Activated B cell treated with CpG ODN at 0.5 μM for 24 hours (primary cell): ENCODE results near the gene SAMD4A. TPM values are rescaled to one million over a fixed set of nuclear protein-coding genes. Genes with fewer than 3 reads are reported as not detected.
A peak's percentile ranks its signal among the peaks of the same experiment; 100 is the strongest.
"Not testable (repeated sequence)": the region's sequence is repeated elsewhere in the genome, so short reads cannot be mapped to it uniquely, and the experiment has no call there.

ENCODE experiments used
- ATAC-seq: fragments of 200-7000 bp; cut with Tn5 transposase; one replicate; pipeline ENCODE4 v1.10.0; 2021; ENCODE audit warnings: low read depth, mild to moderate bottlenecking, moderate library complexity
- CTCF ChIA-PET: fragments of 350-600 bp; sonication (Branson Sonifier 250); formaldehyde crosslinking; loops from one replicate; lab custom pipeline; 2021; ENCODE audit warnings: antibody characterized with exemption; lab: Charles Lee
- POLR2A ChIA-PET: fragments of 350-600 bp; sonication (Branson Sonifier 250); formaldehyde crosslinking; loops from one replicate; lab custom pipeline; 2021; ENCODE audit warnings: antibody characterized with exemption; lab: Charles Lee
- DNase-seq: peaks from one replicate; pipeline ENCODE4 v3.0.0; 2022
- H3K27ac Mint-ChIP-seq: one replicate; pipeline ENCODE4 v1.8.0; 2020; ENCODE audit warnings: mixed read lengths
- H3K27me3 Mint-ChIP-seq: one replicate; pipeline ENCODE4 v1.8.0; 2021; ENCODE audit warnings: mixed read lengths
- H3K36me3 Mint-ChIP-seq: one replicate; pipeline ENCODE4 v1.8.0; 2021; ENCODE audit warnings: low read depth, mixed read lengths
- H3K4me1 Mint-ChIP-seq: one replicate; pipeline ENCODE4 v1.8.0; 2021; ENCODE audit warnings: mixed read lengths
- H3K4me3 Mint-ChIP-seq: one replicate; pipeline ENCODE4 v1.8.0; 2020; ENCODE audit warnings: mild to moderate bottlenecking, mixed read lengths
- H3K9me3 Mint-ChIP-seq: one replicate; pipeline ENCODE4 v1.8.0; 2020; ENCODE audit warnings: mixed read lengths
- CTCF ChIP-seq: fragments of 200-600 bp; IDR thresholded peaks from one replicate; pipeline ENCODE4 v1.8.0; 2022; ENCODE audit warnings: antibody characterized with exemption, mild to moderate bottlenecking
- intact Hi-C: fragments of 100-400 bp; cut with micrococcal nuclease; formaldehyde crosslinking; loops from one replicate; pipeline ENCODE4 v1.15.1; 2024
- total RNA-seq: library from RNA; stranded (reverse); gene quantifications from 2 replicates; pipeline ENCODE4 v1.2.3, GENCODE V29; 2022

SAMD4A gene
- total RNA-seq, 1 donor from 2014 or later: 8.7 TPM

DNA sequence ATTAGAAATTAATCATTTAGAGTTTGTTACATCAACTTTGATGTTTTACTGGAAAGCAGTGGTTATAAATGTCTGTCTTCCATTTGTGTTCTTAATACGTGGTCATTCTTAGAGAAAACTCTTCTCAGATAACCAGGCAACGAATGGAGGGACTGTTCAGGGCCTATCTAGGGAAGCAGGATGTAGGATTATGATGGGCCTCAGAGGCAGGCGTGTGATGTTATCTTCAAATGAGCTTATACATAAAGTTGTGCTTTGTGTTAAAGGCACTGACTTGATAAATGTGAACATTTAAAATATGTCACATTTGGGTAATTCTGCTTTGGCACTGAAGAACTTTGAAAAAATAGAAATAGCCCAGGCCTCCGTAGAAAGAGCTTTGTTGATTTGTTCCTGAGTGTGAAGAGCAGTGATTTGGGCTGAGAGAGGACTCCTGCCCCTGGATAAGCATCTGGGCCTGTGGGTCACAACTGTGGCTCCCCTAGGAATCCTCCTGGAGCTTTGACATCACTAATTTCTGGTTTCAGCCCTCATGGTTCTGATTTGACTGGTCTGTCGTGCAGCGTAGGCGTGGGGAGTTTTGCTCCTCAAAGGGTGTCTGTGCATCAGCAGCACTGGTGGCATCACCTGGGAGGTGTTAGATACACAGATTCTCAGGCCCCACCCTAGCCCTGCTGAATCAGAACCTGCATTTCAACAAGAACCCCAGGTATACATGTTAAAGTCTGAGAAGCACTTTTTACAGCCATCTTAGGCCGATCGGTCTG lies 55.4 kb downstream of the SAMD4A start:
- Mint-ChIP-seq H3K27me3 (no peaks in the 10 kb centered on the region), H3K4me3 (no peak overlapping the region), H3K27ac (no peak overlapping the region), H3K4me1 (peaks cover 27% of the 10 kb centered on the region), H3K36me3 (no peaks in the 10 kb centered on the region), H3K9me3 (peaks cover 5% of the 10 kb centered on the region)
- intact Hi-C loops: no loop called here
- ChIA-PET CTCF (no interaction called here), POLR2A (interaction anchor here (0.6 kb wide), 1 partner anchor 298 kb away, joined by 6 read pairs; no protein-coding TSS in a partner anchor)
- DNase-seq: no peak
- no peak for TF ChIP-seq CTCF
- peak; percentile 75 for ATAC-seq

- Mint-ChIP-seq H3K27me3 (no peaks in the 10 kb centered on the region), H3K4me3 (no peak overlapping the region), H3K9me3 (peaks cover 5% of the 10 kb centered on the region), H3K36me3 (no peaks in the 10 kb centered on the region), H3K27ac (peak overlapping the region; percentile 53), H3K4me1 (peaks cover 37% of the 10 kb centered on the region)
- DNase-seq (no peak), ATAC-seq (no peak)
- POLR2A ChIA-PET: no interaction called here
- no peak for TF ChIP-seq CTCF
- CTCF ChIA-PET: no interaction called here
- intact Hi-C loops: no loop called here
Measured at GRCh38 chr14:54623279-54624004, 56.5 kb downstream of the SAMD4A start.

DNA sequence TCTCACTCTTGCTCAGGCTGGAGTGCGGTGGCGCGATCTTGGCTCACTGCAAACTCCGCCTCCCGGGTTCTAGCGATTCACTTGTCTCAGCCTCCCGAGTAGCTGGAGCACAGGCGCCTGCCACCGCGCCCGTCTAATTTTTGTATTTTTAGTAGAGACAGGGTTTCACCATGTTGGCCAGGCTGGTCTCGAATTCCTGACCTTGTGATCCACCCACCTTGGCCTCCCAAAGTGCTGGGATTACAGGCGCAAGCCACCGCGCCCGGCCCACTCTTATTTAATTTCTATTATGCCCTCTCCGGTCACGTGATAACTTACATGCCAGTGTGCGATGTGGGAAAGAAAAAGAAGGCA lies 57.1 kb downstream of the SAMD4A start:
- ATAC-seq, intact Hi-C loops, H3K27me3 Mint-ChIP-seq, DNase-seq, H3K4me3 Mint-ChIP-seq, H3K9me3 Mint-ChIP-seq, H3K36me3 Mint-ChIP-seq, CTCF ChIA-PET, POLR2A ChIA-PET, H3K27ac Mint-ChIP-seq: not testable (repeated sequence)
- H3K4me1 Mint-ChIP-seq: peaks cover 43% of the 10 kb centered on the region

DNA sequence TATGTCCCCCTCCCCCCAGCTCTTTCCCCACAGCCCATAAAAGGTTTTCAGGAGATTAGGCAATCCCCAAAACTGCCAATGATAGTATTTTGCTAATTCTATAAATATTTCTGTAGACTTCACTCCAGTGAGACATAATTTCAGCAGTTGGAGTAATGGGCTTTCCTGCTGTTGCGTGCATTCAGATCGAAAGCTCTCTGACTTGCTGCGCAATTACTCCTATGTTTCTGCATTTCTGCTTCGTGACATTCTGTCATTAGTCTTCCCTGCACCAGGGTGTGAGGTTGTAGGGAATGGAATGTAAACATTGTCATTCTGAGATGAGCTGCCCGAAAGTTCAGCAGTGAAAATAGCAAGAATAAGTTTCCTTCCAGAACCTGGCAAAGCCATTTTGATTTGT lies 58.2 kb downstream of the SAMD4A start:
- intact Hi-C loops: loop anchor here (5.0 kb wide), 2 partner anchors 33 to 147 kb away; no protein-coding TSS in a partner anchor
- CTCF ChIA-PET: interaction anchor here (0.9 kb wide), 1 partner anchor 59 kb away, joined by 3 read pairs; no protein-coding TSS in a partner anchor
- H3K27ac Mint-ChIP-seq: no peak overlapping the region
- no peaks in the 10 kb centered on the region for H3K36me3 Mint-ChIP-seq
- H3K4me3 Mint-ChIP-seq: no peak overlapping the region
- no peak for ATAC-seq
- peaks cover 52% of the 10 kb centered on the region for H3K4me1 Mint-ChIP-seq
- POLR2A ChIA-PET: interaction anchor here (4.2 kb wide), 1 partner anchor 58 kb away, joined by 27 read pairs; the partner anchor contains the start of gene SAMD4A
- TF ChIP-seq CTCF: no peak
- no peaks in the 10 kb centered on the region for H3K27me3 Mint-ChIP-seq
- DNase-seq: no peak
- no peaks in the 10 kb centered on the region for H3K9me3 Mint-ChIP-seq

DNA sequence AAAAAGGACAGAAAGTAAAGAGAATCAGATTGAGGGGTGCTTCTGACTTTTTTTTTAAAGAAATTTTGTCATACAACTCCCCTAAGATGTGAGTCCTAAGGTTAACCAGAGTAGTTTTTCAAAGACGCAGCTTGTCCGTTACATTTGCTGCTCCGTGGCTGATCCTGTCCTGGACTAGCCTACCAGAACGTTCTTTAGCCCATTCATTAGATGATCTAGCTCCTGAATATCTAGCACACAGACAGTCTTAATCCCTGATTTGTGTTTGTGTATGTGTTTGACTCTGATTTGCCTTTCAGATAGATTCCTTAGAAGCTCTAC lies 60.3 kb downstream of the SAMD4A start:
- TF ChIP-seq CTCF: no peak
- intact Hi-C loops: loop anchor here (1.0 to 5.0 kb wide), 4 partner anchors 35 to 231 kb away; partner anchors contain the start of gene SAMD4A
- no peaks in the 10 kb centered on the region for H3K36me3 Mint-ChIP-seq
- H3K4me1 Mint-ChIP-seq: peaks cover 56% of the 10 kb centered on the region
- peak overlapping the region; percentile 91 for H3K27ac Mint-ChIP-seq
- no peak for DNase-seq
- ATAC-seq: no peak
- peak overlapping the region; percentile 79 for H3K4me3 Mint-ChIP-seq
- peaks cover under 1% of the 10 kb centered on the region for H3K9me3 Mint-ChIP-seq
- H3K27me3 Mint-ChIP-seq: no peaks in the 10 kb centered on the region
- CTCF ChIA-PET: interaction anchor here (0.9 to 1.8 kb wide), 3 partner anchors 16 to 96 kb away, joined by 4 to 10 read pairs (median 5); no protein-coding TSS in a partner anchor
- POLR2A ChIA-PET: interaction anchor here (1.5 to 4.2 kb wide), 3 partner anchors 60 to 275 kb away, joined by 3 to 27 read pairs (median 4); partner anchors contain the start of genes GCH1 and SAMD4A
